SU-DHL-6 (cell line): ENCODE measurements around the gene ZCCHC13.

ENCODE experiments used
- EZH2phosphoT487 ChIP-seq: fragments of 200-600 bp; sonication (generic), shearing (Covaris generic); conservative IDR thresholded peaks from 2 replicates; pipeline ENCODE4 v1.6.1; 2018; ENCODE audit warnings: mild to moderate bottlenecking, antibody characterized with exemption, low read length, moderate library complexity, mixed read lengths
- TF ChIP-seq, protein P1 (sequence below): fragments of 200-600 bp; sonication (generic); IDR thresholded peaks from one replicate; pipeline ENCODE4 v1.5.1; 2017; ENCODE audit warnings: antibody characterized with exemption, mild to moderate bottlenecking, low read length, moderate library complexity; ENCODE audit not compliant: insufficient read depth, poor library complexity, severe bottlenecking

DNA sequence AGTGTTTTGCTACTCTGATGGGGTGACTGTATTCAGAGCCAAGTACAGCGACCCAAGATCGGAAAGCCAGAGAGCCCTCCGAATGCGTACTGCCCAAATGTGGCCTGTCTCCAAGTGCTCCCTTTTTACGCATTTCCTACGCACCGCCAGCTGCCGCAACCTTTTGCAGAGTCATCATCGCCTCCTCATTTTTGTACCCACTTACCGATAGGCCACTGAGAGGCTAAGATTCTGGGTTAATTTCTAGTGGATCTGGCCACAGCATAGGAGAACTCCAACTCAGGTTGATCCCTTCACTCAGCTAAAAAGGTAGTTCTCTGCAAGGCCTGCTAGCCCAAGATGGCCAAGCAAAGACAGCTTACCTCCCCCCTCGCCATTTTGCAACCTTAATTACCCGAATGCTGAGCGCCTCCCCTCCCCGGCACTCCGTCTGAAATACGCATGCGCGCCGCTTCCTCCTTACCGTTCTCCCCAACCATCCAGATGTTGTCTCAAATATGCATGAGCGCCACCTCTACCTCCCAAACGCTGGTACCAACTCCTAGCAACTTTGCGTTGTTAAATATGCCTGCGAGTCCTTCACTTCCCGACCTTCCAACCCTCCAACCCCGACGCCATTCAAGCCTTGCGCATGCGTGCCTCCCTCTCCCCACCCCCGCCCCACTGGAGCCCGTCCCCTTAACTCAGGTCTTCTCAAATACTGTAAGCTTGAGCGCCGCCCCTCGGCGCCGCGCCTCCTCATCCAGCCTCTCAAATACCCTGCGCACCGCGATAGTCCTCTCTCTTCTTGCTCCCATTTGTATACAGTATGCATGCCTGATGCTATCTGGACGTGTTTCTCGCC lies 11.8 kb upstream of the ZCCHC13 start:
- TF ChIP-seq, protein P1, sequence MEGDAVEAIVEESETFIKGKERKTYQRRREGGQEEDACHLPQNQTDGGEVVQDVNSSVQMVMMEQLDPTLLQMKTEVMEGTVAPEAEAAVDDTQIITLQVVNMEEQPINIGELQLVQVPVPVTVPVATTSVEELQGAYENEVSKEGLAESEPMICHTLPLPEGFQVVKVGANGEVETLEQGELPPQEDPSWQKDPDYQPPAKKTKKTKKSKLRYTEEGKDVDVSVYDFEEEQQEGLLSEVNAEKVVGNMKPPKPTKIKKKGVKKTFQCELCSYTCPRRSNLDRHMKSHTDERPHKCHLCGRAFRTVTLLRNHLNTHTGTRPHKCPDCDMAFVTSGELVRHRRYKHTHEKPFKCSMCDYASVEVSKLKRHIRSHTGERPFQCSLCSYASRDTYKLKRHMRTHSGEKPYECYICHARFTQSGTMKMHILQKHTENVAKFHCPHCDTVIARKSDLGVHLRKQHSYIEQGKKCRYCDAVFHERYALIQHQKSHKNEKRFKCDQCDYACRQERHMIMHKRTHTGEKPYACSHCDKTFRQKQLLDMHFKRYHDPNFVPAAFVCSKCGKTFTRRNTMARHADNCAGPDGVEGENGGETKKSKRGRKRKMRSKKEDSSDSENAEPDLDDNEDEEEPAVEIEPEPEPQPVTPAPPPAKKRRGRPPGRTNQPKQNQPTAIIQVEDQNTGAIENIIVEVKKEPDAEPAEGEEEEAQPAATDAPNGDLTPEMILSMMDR, result no peak
- no peak for TF ChIP-seq EZH2phosphoT487
